H1 (cell line): ENCODE results near the gene PRKAG1. TPM values are rescaled to one million over a fixed set of nuclear protein-coding genes. Genes with fewer than 3 reads are reported as not detected.

Source experiments
- ATF2 ChIP-seq: IDR thresholded peaks from 2 replicates; pipeline ENCODE4 v1.6.1; 2012; ENCODE audit warnings: low read length, inconsistent platforms
- GABPA ChIP-seq: IDR thresholded peaks from 2 replicates; pipeline ENCODE4 v1.6.1; 2011; ENCODE audit warnings: mild to moderate bottlenecking, low read length, moderate library complexity, borderline replicate concordance; ENCODE audit not compliant: insufficient read depth
- KDM1A ChIP-seq: fragments of 200-600, 300-600 bp; sonication (generic); IDR thresholded peaks from 2 replicates; pipeline ENCODE4 v1.7.1; 2016; ENCODE audit warnings: mild to moderate bottlenecking, low read length, borderline replicate concordance
- POLR2A ChIP-seq, 2 experiments: IDR thresholded peaks; 1 replicate in 1 of 2; 2 replicates in 1 of 2; pipeline ENCODE4 v1.6.1; 2011; ENCODE audit warnings: low read depth in 2 of 2, low read length in 2 of 2, mild to moderate bottlenecking in 2 of 2; ENCODE audit errors: control extremely low read depth in 1 of 2
- RXRA ChIP-seq: IDR thresholded peaks from 2 replicates; pipeline ENCODE4 v1.6.1; 2011; ENCODE audit warnings: low read depth, mild to moderate bottlenecking, low read length, moderate library complexity; ENCODE audit not compliant: insufficient read depth
- polyA plus RNA-seq, 7 experiments: library from polyadenylated mRNA; depleted of rRNA in 3 of 7; stranded (reverse) in 5 of 7; unstranded in 2 of 7; fragments of >200 nt in 5 of 7; fragments of 200-250 nt in 2 of 7; gene quantifications; 1 replicate in 5 of 7; 2 replicates in 1 of 7; 4 replicates in 1 of 7; pipeline versions ENCODE4 v1.2.1 to v1.2.3, GENCODE V29; 2011 to 2013; ENCODE audit warnings: missing spikeins in 2 of 7, mixed read lengths in 2 of 7
- total RNA-seq: library from RNA; stranded (reverse); fragmentation: NEBNext Ultra II Directional; extraction: Animal tissue kit (Norgen Biotek cat#: 25700); gene quantifications from 2 replicates; pipeline ENCODE4 v1.2.1, GENCODE V29; 2021
- TF ChIP-seq, protein P1 (sequence below): fragments of 300-600 bp; sonication (generic); IDR thresholded peaks from 2 replicates; pipeline ENCODE4 v1.7.1; 2012; ENCODE audit warnings: low read length, moderate library complexity, mild to moderate bottlenecking, inconsistent platforms; ENCODE audit not compliant: insufficient replicate concordance

PRKAG1 gene
- total and polyA plus RNA-seq, 2 of the 8 experiments (the other 6 are each of a cell fraction or from before 2014, with no cell fraction given) = 38.6 to 57.5 TPM

DNA sequence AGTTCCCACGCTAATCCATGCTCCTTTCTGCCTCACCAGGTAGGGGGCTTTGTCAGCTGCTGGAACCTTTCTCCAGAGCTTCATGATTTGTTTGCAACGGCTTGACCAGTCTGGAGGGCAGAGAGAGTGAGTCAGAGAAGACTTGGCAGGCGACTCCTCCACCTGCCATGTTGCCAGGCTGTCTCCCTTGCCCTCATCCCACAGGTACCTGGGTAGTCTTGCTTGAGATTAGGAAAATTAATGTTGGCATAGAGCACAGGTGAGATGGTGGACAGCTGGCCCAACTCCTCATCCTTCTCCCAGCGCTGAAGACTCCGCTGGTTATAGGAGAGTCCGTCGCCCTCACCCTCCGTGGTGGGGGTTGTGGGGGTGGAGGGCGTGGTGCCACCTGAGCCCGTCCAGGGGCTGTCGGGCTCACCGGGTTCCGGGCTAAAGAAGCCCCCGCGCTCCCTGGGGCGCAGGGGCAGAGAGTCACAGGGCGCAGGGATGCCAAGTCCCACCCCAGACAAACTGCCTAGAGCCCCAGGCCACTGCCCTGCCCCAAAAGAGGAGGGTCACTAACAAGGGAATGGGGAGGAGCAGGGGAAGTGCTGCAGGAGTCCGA is 23.4 kb upstream of the PRKAG1 start (continued):
- TF ChIP-seq, protein P1, sequence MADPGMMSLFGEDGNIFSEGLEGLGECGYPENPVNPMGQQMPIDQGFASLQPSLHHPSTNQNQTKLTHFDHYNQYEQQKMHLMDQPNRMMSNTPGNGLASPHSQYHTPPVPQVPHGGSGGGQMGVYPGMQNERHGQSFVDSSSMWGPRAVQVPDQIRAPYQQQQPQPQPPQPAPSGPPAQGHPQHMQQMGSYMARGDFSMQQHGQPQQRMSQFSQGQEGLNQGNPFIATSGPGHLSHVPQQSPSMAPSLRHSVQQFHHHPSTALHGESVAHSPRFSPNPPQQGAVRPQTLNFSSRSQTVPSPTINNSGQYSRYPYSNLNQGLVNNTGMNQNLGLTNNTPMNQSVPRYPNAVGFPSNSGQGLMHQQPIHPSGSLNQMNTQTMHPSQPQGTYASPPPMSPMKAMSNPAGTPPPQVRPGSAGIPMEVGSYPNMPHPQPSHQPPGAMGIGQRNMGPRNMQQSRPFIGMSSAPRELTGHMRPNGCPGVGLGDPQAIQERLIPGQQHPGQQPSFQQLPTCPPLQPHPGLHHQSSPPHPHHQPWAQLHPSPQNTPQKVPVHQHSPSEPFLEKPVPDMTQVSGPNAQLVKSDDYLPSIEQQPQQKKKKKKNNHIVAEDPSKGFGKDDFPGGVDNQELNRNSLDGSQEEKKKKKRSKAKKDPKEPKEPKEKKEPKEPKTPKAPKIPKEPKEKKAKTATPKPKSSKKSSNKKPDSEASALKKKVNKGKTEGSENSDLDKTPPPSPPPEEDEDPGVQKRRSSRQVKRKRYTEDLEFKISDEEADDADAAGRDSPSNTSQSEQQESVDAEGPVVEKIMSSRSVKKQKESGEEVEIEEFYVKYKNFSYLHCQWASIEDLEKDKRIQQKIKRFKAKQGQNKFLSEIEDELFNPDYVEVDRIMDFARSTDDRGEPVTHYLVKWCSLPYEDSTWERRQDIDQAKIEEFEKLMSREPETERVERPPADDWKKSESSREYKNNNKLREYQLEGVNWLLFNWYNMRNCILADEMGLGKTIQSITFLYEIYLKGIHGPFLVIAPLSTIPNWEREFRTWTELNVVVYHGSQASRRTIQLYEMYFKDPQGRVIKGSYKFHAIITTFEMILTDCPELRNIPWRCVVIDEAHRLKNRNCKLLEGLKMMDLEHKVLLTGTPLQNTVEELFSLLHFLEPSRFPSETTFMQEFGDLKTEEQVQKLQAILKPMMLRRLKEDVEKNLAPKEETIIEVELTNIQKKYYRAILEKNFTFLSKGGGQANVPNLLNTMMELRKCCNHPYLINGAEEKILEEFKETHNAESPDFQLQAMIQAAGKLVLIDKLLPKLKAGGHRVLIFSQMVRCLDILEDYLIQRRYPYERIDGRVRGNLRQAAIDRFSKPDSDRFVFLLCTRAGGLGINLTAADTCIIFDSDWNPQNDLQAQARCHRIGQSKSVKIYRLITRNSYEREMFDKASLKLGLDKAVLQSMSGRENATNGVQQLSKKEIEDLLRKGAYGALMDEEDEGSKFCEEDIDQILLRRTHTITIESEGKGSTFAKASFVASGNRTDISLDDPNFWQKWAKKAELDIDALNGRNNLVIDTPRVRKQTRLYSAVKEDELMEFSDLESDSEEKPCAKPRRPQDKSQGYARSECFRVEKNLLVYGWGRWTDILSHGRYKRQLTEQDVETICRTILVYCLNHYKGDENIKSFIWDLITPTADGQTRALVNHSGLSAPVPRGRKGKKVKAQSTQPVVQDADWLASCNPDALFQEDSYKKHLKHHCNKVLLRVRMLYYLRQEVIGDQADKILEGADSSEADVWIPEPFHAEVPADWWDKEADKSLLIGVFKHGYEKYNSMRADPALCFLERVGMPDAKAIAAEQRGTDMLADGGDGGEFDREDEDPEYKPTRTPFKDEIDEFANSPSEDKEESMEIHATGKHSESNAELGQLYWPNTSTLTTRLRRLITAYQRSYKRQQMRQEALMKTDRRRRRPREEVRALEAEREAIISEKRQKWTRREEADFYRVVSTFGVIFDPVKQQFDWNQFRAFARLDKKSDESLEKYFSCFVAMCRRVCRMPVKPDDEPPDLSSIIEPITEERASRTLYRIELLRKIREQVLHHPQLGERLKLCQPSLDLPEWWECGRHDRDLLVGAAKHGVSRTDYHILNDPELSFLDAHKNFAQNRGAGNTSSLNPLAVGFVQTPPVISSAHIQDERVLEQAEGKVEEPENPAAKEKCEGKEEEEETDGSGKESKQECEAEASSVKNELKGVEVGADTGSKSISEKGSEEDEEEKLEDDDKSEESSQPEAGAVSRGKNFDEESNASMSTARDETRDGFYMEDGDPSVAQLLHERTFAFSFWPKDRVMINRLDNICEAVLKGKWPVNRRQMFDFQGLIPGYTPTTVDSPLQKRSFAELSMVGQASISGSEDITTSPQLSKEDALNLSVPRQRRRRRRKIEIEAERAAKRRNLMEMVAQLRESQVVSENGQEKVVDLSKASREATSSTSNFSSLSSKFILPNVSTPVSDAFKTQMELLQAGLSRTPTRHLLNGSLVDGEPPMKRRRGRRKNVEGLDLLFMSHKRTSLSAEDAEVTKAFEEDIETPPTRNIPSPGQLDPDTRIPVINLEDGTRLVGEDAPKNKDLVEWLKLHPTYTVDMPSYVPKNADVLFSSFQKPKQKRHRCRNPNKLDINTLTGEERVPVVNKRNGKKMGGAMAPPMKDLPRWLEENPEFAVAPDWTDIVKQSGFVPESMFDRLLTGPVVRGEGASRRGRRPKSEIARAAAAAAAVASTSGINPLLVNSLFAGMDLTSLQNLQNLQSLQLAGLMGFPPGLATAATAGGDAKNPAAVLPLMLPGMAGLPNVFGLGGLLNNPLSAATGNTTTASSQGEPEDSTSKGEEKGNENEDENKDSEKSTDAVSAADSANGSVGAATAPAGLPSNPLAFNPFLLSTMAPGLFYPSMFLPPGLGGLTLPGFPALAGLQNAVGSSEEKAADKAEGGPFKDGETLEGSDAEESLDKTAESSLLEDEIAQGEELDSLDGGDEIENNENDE = no peak
- TF ChIP-seq ATF2 = no peak
- no peak for TF ChIP-seq GABPA
- TF ChIP-seq RXRA = no peak
- no peak for TF ChIP-seq KDM1A
- no peak for TF ChIP-seq POLR2A (IDR thresholded peaks at IDR 0.05; ENCODE audit: control extremely low read depth in 1 of 2, low read depth in 2 of 2, low read length in 2 of 2)
